GM12873 (cell line): ENCODE data around the gene SLC24A1.

Experiments
- CTCF ChIP-seq: IDR thresholded peaks from 2 replicates; pipeline ENCODE4 v1.5.1; 2012; ENCODE audit warnings: low read depth, mild to moderate bottlenecking, moderate library complexity, low read length, control low read depth; ENCODE audit not compliant: insufficient read depth; ENCODE audit errors: missing control alignments

The SLC24A1 gene

DNA sequence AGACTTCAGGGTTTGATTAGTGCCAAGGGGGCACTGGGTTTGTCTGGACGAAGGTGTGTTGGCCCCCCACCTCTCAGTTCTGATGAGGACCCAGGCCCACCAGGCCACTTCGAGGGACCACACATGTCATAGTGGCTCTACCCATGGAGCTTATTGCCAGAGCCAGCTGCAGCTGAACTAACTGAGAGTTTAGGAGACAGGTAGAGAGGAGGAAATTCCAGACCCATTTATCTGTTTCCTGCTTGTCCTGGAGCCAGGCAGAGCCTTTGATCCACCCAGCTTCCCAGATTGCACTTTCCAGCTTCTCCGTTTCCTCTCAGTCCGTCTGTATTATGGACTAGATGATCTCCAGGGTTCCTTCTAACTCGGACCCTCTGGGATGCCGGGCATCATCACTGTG lies 20.9 kb downstream of the SLC24A1 start:
- TF ChIP-seq CTCF: no peak

GRCh38 chr15:65644282-65644681 lies 22.5 kb downstream of the SLC24A1 start:
- no peak for TF ChIP-seq CTCF

GRCh38 chr15:65645392-65645791 lies 23.7 kb downstream of the SLC24A1 start:
- TF ChIP-seq CTCF: no peak

DNA sequence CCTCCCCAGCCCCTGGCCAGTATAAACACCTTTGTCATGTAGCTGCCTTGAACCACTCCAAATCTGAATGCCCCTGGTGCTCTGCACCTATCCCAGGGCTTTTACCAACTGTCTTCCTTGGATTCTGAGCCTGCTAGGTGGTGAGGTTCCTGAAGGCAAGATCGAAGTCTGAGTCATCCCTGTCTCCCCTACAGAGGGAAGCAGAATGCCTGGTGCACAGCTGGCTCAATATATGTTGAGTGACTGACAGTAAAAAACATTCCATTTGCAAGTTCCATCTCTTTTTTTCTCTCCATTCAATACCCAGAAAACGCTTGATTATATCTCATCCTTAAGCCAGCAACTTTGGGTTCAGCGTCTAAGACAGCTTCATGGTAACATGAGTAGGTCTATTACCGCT lies 24.7 kb downstream of the SLC24A1 start:
- no peak for TF ChIP-seq CTCF

DNA sequence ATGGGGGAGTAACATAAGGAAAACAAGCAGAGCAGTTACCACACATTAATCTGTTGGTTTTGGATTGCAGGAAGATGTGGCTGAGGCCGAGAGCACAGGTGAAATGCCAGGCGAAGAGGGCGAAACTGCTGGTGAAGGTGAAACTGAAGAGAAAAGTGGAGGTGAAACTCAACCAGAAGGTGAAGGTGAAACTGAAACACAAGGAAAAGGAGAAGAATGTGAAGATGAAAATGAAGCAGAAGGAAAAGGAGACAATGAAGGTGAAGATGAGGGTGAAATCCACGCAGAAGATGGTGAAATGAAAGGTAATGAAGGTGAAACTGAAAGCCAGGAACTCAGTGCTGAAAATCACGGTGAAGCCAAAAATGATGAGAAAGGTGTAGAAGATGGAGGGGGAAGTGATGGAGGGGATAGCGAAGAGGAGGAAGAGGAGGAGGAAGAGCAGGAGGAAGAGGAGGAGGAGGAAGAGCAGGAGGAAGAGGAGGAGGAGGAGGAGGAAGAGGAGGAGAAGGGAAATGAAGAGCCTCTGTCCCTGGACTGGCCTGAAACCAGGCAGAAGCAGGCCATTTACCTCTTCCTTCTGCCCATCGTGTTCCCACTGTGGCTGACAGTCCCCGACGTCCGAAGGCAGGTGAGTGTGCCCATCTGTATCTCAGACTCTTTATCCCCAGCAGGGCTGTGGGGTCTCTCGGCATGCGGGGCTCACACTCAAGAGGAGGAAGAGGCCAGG lies 28.7 kb downstream of the SLC24A1 start:
- TF ChIP-seq CTCF: no peak

- TF ChIP-seq CTCF: no peak
Measured at GRCh38 chr15:65651042-65651322, 29.2 kb downstream of the SLC24A1 start.

DNA sequence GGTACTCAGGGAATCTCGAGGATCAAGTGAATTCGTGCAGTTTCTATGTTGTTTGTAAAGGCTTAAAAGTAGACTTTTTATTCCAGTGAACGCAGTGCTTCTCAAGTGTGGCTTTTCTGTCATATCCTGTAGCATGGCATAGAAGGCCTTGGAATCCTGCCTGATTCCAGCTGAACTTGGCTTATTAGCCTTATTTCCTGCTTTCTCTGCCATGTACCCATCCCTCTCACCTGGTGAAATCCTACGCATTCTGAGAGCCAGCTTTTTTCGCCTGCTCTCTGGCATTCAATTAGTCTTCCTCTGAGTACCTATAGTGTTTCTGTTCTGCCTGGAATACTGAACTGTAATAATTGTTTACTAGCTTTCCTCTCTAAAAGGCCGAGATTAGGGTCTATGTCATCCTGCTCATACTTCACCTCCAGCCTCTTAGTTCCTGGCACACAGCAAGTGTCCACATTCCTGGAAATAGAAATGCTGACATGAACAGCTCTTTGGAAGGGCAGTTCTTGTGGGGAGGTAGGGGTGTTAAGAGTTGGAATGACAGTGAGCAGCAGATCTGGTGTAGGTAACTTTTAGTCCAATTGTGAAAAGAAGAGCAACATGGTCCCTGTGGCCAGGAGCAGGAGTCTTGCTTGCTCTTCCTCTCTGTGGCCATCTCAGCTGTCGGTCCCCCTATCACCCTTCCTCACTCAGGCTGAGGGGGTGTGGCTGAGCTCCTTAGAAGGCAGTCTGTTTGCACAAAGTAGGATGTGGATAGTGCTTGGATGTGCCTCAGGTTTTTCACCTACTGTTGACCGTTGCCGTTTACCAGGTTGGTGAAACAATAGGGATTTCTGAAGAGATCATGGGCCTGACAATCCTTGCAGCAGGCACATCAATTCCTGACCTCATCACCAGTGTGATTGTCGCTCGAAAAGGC lies 30.4 kb downstream of the SLC24A1 start:
- TF ChIP-seq CTCF: no peak
